Choroid plexus epithelial cell (primary cell): Measurements from ENCODE around the gene ABTB2.

Experiments used
- DNase-seq: peaks from one replicate; pipeline ENCODE4 v3.0.0-alpha.2; 2010; ENCODE audit warnings: low read depth
- H3K4me3 ChIP-seq: 2 replicates; pipeline ENCODE4 v1.5.1; 2011; ENCODE audit warnings: low read depth, mild to moderate bottlenecking, control low read depth, low read length, moderate library complexity
- CTCF ChIP-seq: conservative IDR thresholded peaks from 2 replicates; pipeline ENCODE4 v1.5.1; 2011; ENCODE audit warnings: low read depth, mild to moderate bottlenecking, control low read depth, inconsistent platforms, low read length, moderate library complexity

ABTB2 gene

GRCh38 chr11:34305780-34306179, 52.0 kb downstream of the ABTB2 start:
- TF ChIP-seq CTCF = no peak
- DNase-seq = no peak
- no peak overlapping the region for H3K4me3 ChIP-seq

GRCh38 chr11:34305193-34305592, 52.6 kb downstream of the ABTB2 start:
- TF ChIP-seq CTCF = no peak
- DNase-seq = peak; percentile 40
- no peak overlapping the region for H3K4me3 ChIP-seq

- TF ChIP-seq CTCF = no peak
- peak; percentile 7 for DNase-seq
- H3K4me3 ChIP-seq = no peak overlapping the region
Observed at GRCh38 chr11:34303028-34303570, 54.7 kb downstream of the ABTB2 start.

- TF ChIP-seq CTCF = no peak
- peak; percentile 90 for DNase-seq
- no peak overlapping the region for H3K4me3 ChIP-seq
Observed at GRCh38 chr11:34302046-34302921, 55.5 kb downstream of the ABTB2 start.

GRCh38 chr11:34300926-34301295, 56.9 kb downstream of the ABTB2 start:
- H3K4me3 ChIP-seq = no peak overlapping the region
- TF ChIP-seq CTCF = no peak
- DNase-seq = no peak

GRCh38 chr11:34300026-34300925, 57.5 kb downstream of the ABTB2 start:
- no peak overlapping the region for H3K4me3 ChIP-seq
- no peak for TF ChIP-seq CTCF
- no peak for DNase-seq
